Endothelial cell of umbilical vein (primary cell): ENCODE data around the gene HOXB5.

ENCODE experiments used
- POLR2AphosphoS5 ChIP-seq: IDR thresholded peaks from 2 replicates; pipeline ENCODE4 v1.6.1; 2012; ENCODE audit warnings: low read depth, mild to moderate bottlenecking, control low read depth, low read length, moderate library complexity; ENCODE audit not compliant: insufficient read depth
- TF ChIP-seq, protein P1 (sequence below): IDR thresholded peaks from 2 replicates; pipeline ENCODE4 v1.6.1; 2011; ENCODE audit not compliant: insufficient read depth, insufficient read length
- TF ChIP-seq, protein P2 (sequence below), 2 donors: IDR thresholded peaks; 1 replicate in 1 of 2; 2 replicates in 1 of 2; pipeline ENCODE4 v1.5.1; 2011; ENCODE audit warnings: low read length in 2 of 2, mild to moderate bottlenecking in 2 of 2, moderate library complexity in 2 of 2, control low read depth in 1 of 2, inconsistent platforms in 1 of 2, low read depth in 1 of 2; ENCODE audit not compliant: insufficient read depth in 1 of 2; ENCODE audit errors: extremely low read depth in 1 of 2

DNA sequence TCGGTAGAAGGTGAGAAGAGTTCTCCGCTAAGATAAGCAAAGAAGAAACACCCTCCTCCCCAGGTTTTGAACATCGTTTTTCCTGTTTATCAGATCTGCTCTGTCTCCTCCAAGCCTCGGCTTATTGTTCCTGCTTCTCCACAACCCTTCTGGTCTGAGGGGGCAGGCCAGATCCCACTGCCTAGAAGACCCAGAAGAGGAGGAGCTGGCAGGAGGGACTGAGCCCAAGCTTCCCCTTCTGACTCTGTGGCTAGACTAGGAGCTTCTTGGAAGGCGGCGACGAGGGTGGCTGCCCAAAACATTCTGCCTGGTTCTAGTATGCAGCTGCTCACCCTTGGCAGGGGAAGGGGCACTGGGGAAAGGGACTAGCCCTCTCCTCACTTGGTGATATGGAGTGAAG is 5.2 kb upstream of the HOXB5 start:
- TF ChIP-seq, protein P1, sequence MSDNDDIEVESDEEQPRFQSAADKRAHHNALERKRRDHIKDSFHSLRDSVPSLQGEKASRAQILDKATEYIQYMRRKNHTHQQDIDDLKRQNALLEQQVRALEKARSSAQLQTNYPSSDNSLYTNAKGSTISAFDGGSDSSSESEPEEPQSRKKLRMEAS = no peak
- no peak for TF ChIP-seq POLR2AphosphoS5
- TF ChIP-seq, protein P2, sequence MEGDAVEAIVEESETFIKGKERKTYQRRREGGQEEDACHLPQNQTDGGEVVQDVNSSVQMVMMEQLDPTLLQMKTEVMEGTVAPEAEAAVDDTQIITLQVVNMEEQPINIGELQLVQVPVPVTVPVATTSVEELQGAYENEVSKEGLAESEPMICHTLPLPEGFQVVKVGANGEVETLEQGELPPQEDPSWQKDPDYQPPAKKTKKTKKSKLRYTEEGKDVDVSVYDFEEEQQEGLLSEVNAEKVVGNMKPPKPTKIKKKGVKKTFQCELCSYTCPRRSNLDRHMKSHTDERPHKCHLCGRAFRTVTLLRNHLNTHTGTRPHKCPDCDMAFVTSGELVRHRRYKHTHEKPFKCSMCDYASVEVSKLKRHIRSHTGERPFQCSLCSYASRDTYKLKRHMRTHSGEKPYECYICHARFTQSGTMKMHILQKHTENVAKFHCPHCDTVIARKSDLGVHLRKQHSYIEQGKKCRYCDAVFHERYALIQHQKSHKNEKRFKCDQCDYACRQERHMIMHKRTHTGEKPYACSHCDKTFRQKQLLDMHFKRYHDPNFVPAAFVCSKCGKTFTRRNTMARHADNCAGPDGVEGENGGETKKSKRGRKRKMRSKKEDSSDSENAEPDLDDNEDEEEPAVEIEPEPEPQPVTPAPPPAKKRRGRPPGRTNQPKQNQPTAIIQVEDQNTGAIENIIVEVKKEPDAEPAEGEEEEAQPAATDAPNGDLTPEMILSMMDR (IDR thresholded peaks at IDR 0.05; ENCODE audit: extremely low read depth in 1 of 2, insufficient read depth in 1 of 2, low read depth in 1 of 2, low read length in 2 of 2) = no peak
